A549 (cell line): ENCODE results near the gene THEMIS. TPM values are rescaled to one million over a fixed set of nuclear protein-coding genes. Genes with fewer than 3 reads are reported as not detected.

Experiments used
- ATAC-seq, 2 experiments: fragments of 200-7000 bp in 1 of 2; fragments of >200 bp in 1 of 2; cut with Nextera tagmentation in 1 of 2; cut with Tn5 transposase in 1 of 2; 3 replicates each; pipeline versions ENCODE4 v1.8.0 to v1.9.1; 2018 to 2020; ENCODE audit warnings: mild to moderate bottlenecking in 1 of 2, moderate library complexity in 1 of 2
- CTCF ChIA-PET: fragments of 300-600 bp; sonication (Branson Sonifier 250); formaldehyde crosslinking; extraction: SDS; loops from one replicate; lab custom pipeline; 2021; ENCODE audit warnings: antibody characterized with exemption, inconsistent platforms; lab: Yijun Ruan, JAX
- POLR2A ChIA-PET: fragments of 350-600 bp; formaldehyde crosslinking; extraction: SDS; loops from one replicate; lab custom pipeline; 2021; ENCODE audit warnings: antibody characterized with exemption, inconsistent platforms; lab: Yijun Ruan, JAX
- DNase-seq, 2 experiments: peaks; one replicate each; pipeline versions ENCODE4 v3.0.0 to v3.0.0-alpha.2; 2011 to 2016; ENCODE audit warnings: low read depth in 1 of 2, low spot score in 1 of 2
- FAIRE-seq: peaks from 2 replicates; lab custom pipeline; 2011; peaks lifted over from hg19 to GRCh38; lab: Jason Lieb, UNC
- H3K27ac ChIP-seq, 2 experiments: fragments of >200 bp; sonication (Bioruptor Twin); formaldehyde crosslinking; 3 replicates each; pipeline ENCODE4 v1.5.1; 2016 to 2017
- H3K4me1 ChIP-seq: fragments of >200 bp; sonication (Bioruptor Twin); formaldehyde crosslinking; 3 replicates; pipeline ENCODE4 v1.6.1; 2016
- H3K4me2 ChIP-seq: fragments of >200 bp; sonication (Bioruptor Twin); formaldehyde crosslinking; 3 replicates; pipeline ENCODE4 v1.6.1; 2016
- H3K4me3 ChIP-seq: fragments of >200 bp; sonication (Bioruptor Twin); formaldehyde crosslinking; 3 replicates; pipeline ENCODE4 v1.5.1; 2016
- H3K9me3 ChIP-seq: fragments of >200 bp; sonication (Bioruptor Twin); formaldehyde crosslinking; 3 replicates; pipeline ENCODE4 v1.6.1; 2016
- BHLHE40 ChIP-seq: IDR thresholded peaks from 2 replicates; pipeline ENCODE4 v1.6.1; 2012; ENCODE audit warnings: low read depth, low read length, inconsistent platforms
- CBX8 ChIP-seq: fragments of 200-600 bp; sonication (generic); IDR thresholded peaks from 2 replicates; pipeline ENCODE4 v1.6.1; 2016
- CHD2 ChIP-seq: fragments of 150-350 bp; IDR thresholded peaks from 2 replicates; pipeline ENCODE4 v1.6.1; 2014; ENCODE audit warnings: low read length; ENCODE audit not compliant: partially characterized antibody
- EHF ChIP-seq: fragments of 250-450 bp; sonication (Bioruptor Pico); IDR thresholded peaks from 2 replicates; pipeline ENCODE4 v1.5.0; 2020; ENCODE audit warnings: mild to moderate bottlenecking
- EP300 ChIP-seq, 2 experiments: fragments of >200 bp; sonication (Bioruptor Twin); formaldehyde crosslinking; IDR thresholded peaks; 2 replicates in 1 of 2; 3 replicates in 1 of 2; pipeline ENCODE4 v1.6.1; 2016 to 2017
- ESRRA ChIP-seq: fragments of 150-350 bp; IDR thresholded peaks from 2 replicates; pipeline ENCODE4 v1.6.1; 2014; ENCODE audit warnings: mild to moderate bottlenecking, low read length, borderline replicate concordance
- JUNB ChIP-seq: fragments of >200 bp; sonication (Bioruptor Twin); formaldehyde crosslinking; IDR thresholded peaks from 2 replicates; pipeline ENCODE4 v1.6.1; 2016
- MAFK ChIP-seq: fragments of 450-650 bp; IDR thresholded peaks from 2 replicates; pipeline ENCODE4 v1.6.1; 2014; ENCODE audit not compliant: partially characterized antibody
- MYC ChIP-seq: IDR thresholded peaks from 2 replicates; pipeline ENCODE4 v1.6.1; 2012; ENCODE audit warnings: mild to moderate bottlenecking, inconsistent platforms, low read length, improper control_type of control experiment, borderline replicate concordance
- RAD21 ChIP-seq, 2 experiments: fragments of >200 bp in 1 of 2; sonication (Bioruptor Twin) in 1 of 2; formaldehyde crosslinking in 1 of 2; IDR thresholded peaks in 1 of 2; conservative IDR thresholded peaks in 1 of 2; 2 replicates in 1 of 2; 3 replicates in 1 of 2; pipeline ENCODE4 v1.6.1; 2012 to 2018; ENCODE audit warnings: inconsistent platforms in 1 of 2
- RARB ChIP-seq: fragments of 250-450 bp; sonication (Bioruptor Pico); IDR thresholded peaks from 2 replicates; pipeline ENCODE4 v1.8.0; 2021; ENCODE audit warnings: mild to moderate bottlenecking, moderate library complexity
- RCOR1 ChIP-seq: fragments of 150-350 bp; IDR thresholded peaks from 2 replicates; pipeline ENCODE4 v1.6.1; 2014; ENCODE audit warnings: antibody characterized with exemption, low read length, low read depth
- RNF2 ChIP-seq: fragments of 200-600 bp; sonication (generic); IDR thresholded peaks from 2 replicates; pipeline ENCODE4 v1.6.1; 2016; ENCODE audit warnings: low read depth, mild to moderate bottlenecking, antibody characterized with exemption, moderate library complexity, borderline replicate concordance
- TFCP2L1 ChIP-seq: fragments of 250-450 bp; sonication (Bioruptor Pico); IDR thresholded peaks from 2 replicates; pipeline ENCODE4 v1.5.0; 2021; ENCODE audit warnings: mild to moderate bottlenecking
- WGBS: methylation state at CpG from one replicate; pipeline ENCODE4 v1.1.6; 2017; ENCODE audit errors: missing lambda C conversion rate; 5-methylcytosine and 5-hydroxymethylcytosine counted together
- polyA plus RNA-seq, 4 experiments: library from polyadenylated mRNA; depleted of rRNA in 3 of 4; stranded (reverse); fragments of >200 nt; fragmentation: RNase III in 1 of 4; extraction: RNeasy Plus Mini Kit Qiagen cat#74134 plus additional on column Dnase treatment in 1 of 4; gene quantifications; 2 replicates in 3 of 4; 3 replicates in 1 of 4; pipeline ENCODE4 v1.2.3, GENCODE V29; 2011 to 2017
- TF ChIP-seq, protein P1 (sequence below): fragments of 150-350 bp; IDR thresholded peaks from 2 replicates; pipeline ENCODE4 v1.6.1; 2014; ENCODE audit warnings: low read depth, mild to moderate bottlenecking, low read length
- TF ChIP-seq, protein P2 (sequence below): fragments of 450-650 bp; IDR thresholded peaks from 2 replicates; pipeline ENCODE4 v1.6.1; 2014; ENCODE audit warnings: antibody characterized with exemption
- TF ChIP-seq, protein P3 (sequence below): fragments of 200-600 bp; sonication (generic); IDR thresholded peaks from 2 replicates; pipeline ENCODE4 v1.6.1; 2016; ENCODE audit warnings: antibody characterized with exemption, mild to moderate bottlenecking, moderate library complexity

Gene THEMIS
- polyA plus RNA-seq, 2 of the 4 experiments (the other 2 are of a cell fraction): not detected

DNA sequence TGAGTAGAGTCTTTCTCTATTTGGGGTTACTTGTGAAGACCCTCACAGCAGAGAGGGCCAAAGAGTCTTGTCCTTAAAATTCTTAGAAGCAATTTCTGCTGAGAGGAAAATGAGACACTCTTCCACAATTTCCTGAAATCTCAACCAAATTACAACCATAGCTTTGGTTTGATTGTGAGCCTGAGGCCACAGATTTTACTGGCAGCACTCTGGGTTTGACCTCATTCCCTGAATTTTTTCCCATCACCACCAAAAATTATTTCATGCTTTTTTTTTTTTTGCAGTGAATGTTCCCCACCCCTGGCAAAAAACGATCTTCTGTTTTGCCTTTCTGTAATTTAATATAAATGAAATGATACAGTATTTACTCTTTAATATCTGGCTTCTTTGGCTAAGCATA lies 125.5 kb downstream of the THEMIS start:
- Histone ChIP-seq H3K27ac (no peak overlapping the region), H3K9me3 (no peaks in the 10 kb centered on the region), H3K4me1 (no peaks in the 10 kb centered on the region), H3K4me3 (no peak overlapping the region), H3K4me2 (no peak overlapping the region)
- FAIRE-seq (no peak), ATAC-seq (no peak), DNase-seq (no peak)
- TF ChIP-seq MYC (no peak), BHLHE40 (no peak), RNF2 (no peak), TFCP2L1 (CRISPR knock-in tag) (no peak), RAD21 (conservative IDR thresholded peaks at IDR 0.05 in 1 of 2, IDR thresholded peaks at IDR 0.05 in 1 of 2) (no peak), EHF (CRISPR knock-in tag) (no peak), RARB (no peak), ESRRA (no peak), RCOR1 (no peak), JUNB (no peak), CHD2 (no peak)
- TF ChIP-seq, protein P1, sequence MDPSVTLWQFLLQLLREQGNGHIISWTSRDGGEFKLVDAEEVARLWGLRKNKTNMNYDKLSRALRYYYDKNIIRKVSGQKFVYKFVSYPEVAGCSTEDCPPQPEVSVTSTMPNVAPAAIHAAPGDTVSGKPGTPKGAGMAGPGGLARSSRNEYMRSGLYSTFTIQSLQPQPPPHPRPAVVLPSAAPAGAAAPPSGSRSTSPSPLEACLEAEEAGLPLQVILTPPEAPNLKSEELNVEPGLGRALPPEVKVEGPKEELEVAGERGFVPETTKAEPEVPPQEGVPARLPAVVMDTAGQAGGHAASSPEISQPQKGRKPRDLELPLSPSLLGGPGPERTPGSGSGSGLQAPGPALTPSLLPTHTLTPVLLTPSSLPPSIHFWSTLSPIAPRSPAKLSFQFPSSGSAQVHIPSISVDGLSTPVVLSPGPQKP: no peak
- TF ChIP-seq, protein P2, sequence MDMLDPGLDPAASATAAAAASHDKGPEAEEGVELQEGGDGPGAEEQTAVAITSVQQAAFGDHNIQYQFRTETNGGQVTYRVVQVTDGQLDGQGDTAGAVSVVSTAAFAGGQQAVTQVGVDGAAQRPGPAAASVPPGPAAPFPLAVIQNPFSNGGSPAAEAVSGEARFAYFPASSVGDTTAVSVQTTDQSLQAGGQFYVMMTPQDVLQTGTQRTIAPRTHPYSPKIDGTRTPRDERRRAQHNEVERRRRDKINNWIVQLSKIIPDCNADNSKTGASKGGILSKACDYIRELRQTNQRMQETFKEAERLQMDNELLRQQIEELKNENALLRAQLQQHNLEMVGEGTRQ: no peak
- TF ChIP-seq, protein P3, sequence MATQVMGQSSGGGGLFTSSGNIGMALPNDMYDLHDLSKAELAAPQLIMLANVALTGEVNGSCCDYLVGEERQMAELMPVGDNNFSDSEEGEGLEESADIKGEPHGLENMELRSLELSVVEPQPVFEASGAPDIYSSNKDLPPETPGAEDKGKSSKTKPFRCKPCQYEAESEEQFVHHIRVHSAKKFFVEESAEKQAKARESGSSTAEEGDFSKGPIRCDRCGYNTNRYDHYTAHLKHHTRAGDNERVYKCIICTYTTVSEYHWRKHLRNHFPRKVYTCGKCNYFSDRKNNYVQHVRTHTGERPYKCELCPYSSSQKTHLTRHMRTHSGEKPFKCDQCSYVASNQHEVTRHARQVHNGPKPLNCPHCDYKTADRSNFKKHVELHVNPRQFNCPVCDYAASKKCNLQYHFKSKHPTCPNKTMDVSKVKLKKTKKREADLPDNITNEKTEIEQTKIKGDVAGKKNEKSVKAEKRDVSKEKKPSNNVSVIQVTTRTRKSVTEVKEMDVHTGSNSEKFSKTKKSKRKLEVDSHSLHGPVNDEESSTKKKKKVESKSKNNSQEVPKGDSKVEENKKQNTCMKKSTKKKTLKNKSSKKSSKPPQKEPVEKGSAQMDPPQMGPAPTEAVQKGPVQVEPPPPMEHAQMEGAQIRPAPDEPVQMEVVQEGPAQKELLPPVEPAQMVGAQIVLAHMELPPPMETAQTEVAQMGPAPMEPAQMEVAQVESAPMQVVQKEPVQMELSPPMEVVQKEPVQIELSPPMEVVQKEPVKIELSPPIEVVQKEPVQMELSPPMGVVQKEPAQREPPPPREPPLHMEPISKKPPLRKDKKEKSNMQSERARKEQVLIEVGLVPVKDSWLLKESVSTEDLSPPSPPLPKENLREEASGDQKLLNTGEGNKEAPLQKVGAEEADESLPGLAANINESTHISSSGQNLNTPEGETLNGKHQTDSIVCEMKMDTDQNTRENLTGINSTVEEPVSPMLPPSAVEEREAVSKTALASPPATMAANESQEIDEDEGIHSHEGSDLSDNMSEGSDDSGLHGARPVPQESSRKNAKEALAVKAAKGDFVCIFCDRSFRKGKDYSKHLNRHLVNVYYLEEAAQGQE: no peak
- WGBS: 0% methylated on average over 1 of the region's 1 CpG
- POLR2A ChIA-PET: no interaction called here
- CTCF ChIA-PET: no interaction called here

DNA sequence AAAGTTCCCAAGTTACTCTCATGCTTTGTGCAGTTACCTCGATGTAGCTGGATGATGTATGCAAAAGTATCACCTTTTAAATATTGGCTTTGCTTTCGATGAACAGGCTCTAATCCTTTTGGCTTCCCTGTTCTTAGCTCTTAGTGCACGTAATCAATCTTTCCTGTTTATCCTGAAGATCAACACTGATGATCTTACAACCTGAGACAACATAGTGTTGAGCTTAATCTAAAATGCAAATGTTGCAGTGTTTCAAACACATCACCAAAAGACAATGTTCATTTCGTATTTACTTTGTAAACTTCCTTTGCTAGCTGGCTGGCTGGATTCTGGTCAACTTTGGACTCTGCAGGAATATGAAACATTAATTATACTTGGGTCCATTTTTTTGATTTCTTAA lies 132.1 kb downstream of the THEMIS start:
- ATAC-seq (no peak), DNase-seq (no peak), FAIRE-seq (no peak)
- H3K27ac ChIP-seq: no peak overlapping the region
- POLR2A ChIA-PET: no interaction called here
- whole genome bisulfite sequencing: 29% methylated on average over 4 of the region's 4 CpGs
- no peaks in the 10 kb centered on the region for H3K4me1 ChIP-seq
- CTCF ChIA-PET: no interaction called here
- no peak for TF ChIP-seq EP300 (IDR thresholded peaks at IDR 0.05)
- TF ChIP-seq CBX8: no peak
- no peaks in the 10 kb centered on the region for H3K9me3 ChIP-seq
- no peak overlapping the region for H3K4me2 ChIP-seq
- H3K4me3 ChIP-seq: no peak overlapping the region

DNA sequence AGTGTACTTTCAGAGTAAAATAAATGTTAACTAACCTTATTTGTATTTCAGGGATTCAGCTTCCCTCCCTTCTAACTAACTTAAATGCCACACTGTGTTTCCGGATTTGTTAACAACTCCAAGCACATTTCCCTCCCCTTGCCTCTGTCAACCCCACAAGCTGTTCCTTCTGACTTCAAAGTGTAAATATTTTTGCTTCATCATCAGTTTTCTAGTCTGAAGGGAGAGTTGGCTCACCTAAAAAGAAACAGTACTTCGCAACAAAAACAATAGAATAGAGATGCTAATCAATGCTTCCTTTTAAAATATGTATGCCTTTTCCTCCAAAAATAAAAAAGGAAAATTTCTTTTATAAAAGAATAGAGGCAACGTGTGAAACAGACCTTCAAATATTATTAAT lies 132.6 kb downstream of the THEMIS start:
- no peak for FAIRE-seq
- CTCF ChIA-PET: no interaction called here
- no peak for DNase-seq

More for the DNA sequence above, 132.6 kb downstream of the THEMIS start:
- TF ChIP-seq EP300 (IDR thresholded peaks at IDR 0.05): no peak
- TF ChIP-seq MAFK: peak; percentile 72
- TF ChIP-seq, all 56 proteins: peak for 1
- WGBS: 55% methylated on average over 3 of the region's 3 CpGs
- no peak for ATAC-seq
- Histone ChIP-seq H3K4me1 (no peaks in the 10 kb centered on the region), H3K27ac (no peak overlapping the region), H3K4me2 (no peak overlapping the region), H3K4me3 (no peak overlapping the region), H3K9me3 (no peaks in the 10 kb centered on the region)
- POLR2A ChIA-PET: no interaction called here
